Stimulated activated CD4-positive, alpha-beta T cell treated with anti-CD3 and anti-CD28 coated beads, TNF-alpha, amount 100 ng/mL, for 4 hours (primary cell): ENCODE measurements around the gene PTPRD.
"Not testable (repeated sequence)": the region's sequence is repeated elsewhere in the genome, so short reads cannot be mapped to it uniquely, and the experiment has no call there.

Source experiments
- DNase-seq, 3 experiments: peaks; one replicate each; pipeline ENCODE4 v3.0.0-alpha.2; 2020; ENCODE audit warnings: low read depth in 3 of 3

The PTPRD gene

GRCh38 chr9:10479172-10479571 is 133.6 kb downstream of the PTPRD start:
- DNase-seq = no peak

- DNase-seq = not testable (repeated sequence)
These were observed 163.6 kb downstream of the PTPRD start for GRCh38 chr9:10449201-10449617.

- no peak for DNase-seq
These were observed 165.8 kb downstream of the PTPRD start for GRCh38 chr9:10447036-10447435.

- DNase-seq = no peak
These were observed 169.0 kb downstream of the PTPRD start for GRCh38 chr9:10443868-10444204.

- no peak for DNase-seq
These were observed 169.5 kb downstream of the PTPRD start for GRCh38 chr9:10443181-10443867.

GRCh38 chr9:10438955-10439354 is 173.8 kb downstream of the PTPRD start:
- no peak for DNase-seq

- no peak for DNase-seq
These were observed 176.0 kb downstream of the PTPRD start for GRCh38 chr9:10436756-10437155.

- DNase-seq = no peak
These were observed 178.4 kb downstream of the PTPRD start for GRCh38 chr9:10434412-10434811.

- DNase-seq = no peak
These were observed 201.5 kb downstream of the PTPRD start for GRCh38 chr9:10411272-10411671.

- DNase-seq = no peak
These were observed 209.5 kb downstream of the PTPRD start for GRCh38 chr9:10403283-10403682.

GRCh38 chr9:10396615-10397014 is 216.2 kb downstream of the PTPRD start:
- DNase-seq = no peak

- no peak for DNase-seq
These were observed 225.5 kb downstream of the PTPRD start for GRCh38 chr9:10387282-10387681.

- no peak for DNase-seq
These were observed 241.0 kb downstream of the PTPRD start for GRCh38 chr9:10371824-10372223.

- no peak for DNase-seq
These were observed 246.5 kb downstream of the PTPRD start for GRCh38 chr9:10366171-10366779.

- no peak for DNase-seq
These were observed 258.2 kb downstream of the PTPRD start for GRCh38 chr9:10354591-10354990.

GRCh38 chr9:10345621-10346020 is 267.2 kb downstream of the PTPRD start:
- not testable (repeated sequence) for DNase-seq

- no peak for DNase-seq
These were observed 271.7 kb downstream of the PTPRD start for GRCh38 chr9:10341057-10341456.

- no peak for DNase-seq
These were observed 273.6 kb downstream of the PTPRD start for GRCh38 chr9:10339152-10339551.

GRCh38 chr9:10331157-10331556 is 281.6 kb downstream of the PTPRD start:
- no peak for DNase-seq

GRCh38 chr9:10282084-10282483 is 330.7 kb downstream of the PTPRD start:
- no peak for DNase-seq

- no peak for DNase-seq
These were observed 337.8 kb downstream of the PTPRD start for GRCh38 chr9:10274988-10275387.

- no peak for DNase-seq
These were observed 338.6 kb downstream of the PTPRD start for GRCh38 chr9:10274175-10274574.

GRCh38 chr9:10272830-10273229 is 340.0 kb downstream of the PTPRD start:
- DNase-seq = no peak
